HUES48 (cell line): ENCODE measurements around the gene CUX1.
"Not testable (repeated sequence)": the region's sequence is repeated elsewhere in the genome, so short reads cannot be mapped to it uniquely, and the experiment has no call there.

ENCODE experiments used
- H3K27ac ChIP-seq: one replicate; pipeline ENCODE4 v1.7.0; 2013; ENCODE audit warnings: low read depth, low read length, inconsistent platforms
- H3K27me3 ChIP-seq: 2 replicates; pipeline ENCODE4 v1.6.1; 2013; ENCODE audit warnings: mild to moderate bottlenecking, low read length; ENCODE audit not compliant: control insufficient read depth, insufficient read depth
- H3K36me3 ChIP-seq: 2 replicates; pipeline ENCODE4 v1.6.1; 2013; ENCODE audit warnings: low read length; ENCODE audit not compliant: control insufficient read depth, insufficient read depth
- H3K4me1 ChIP-seq: 2 replicates; pipeline ENCODE4 v1.6.1; 2013; ENCODE audit warnings: mild to moderate bottlenecking, low read length; ENCODE audit not compliant: control insufficient read depth, insufficient read depth
- H3K4me3 ChIP-seq: 2 replicates; pipeline ENCODE4 v1.5.1; 2013; ENCODE audit warnings: mild to moderate bottlenecking, low read depth, low read length
- H3K9ac ChIP-seq: 2 replicates; pipeline ENCODE4 v1.6.1; 2013; ENCODE audit warnings: mild to moderate bottlenecking, low read depth, low read length, moderate library complexity
- H3K9me3 ChIP-seq: 2 replicates; pipeline ENCODE4 v1.6.1; 2013; ENCODE audit warnings: low read length; ENCODE audit not compliant: control insufficient read depth, insufficient read depth

Gene CUX1

GRCh38 chr7:102008535-102009262, 191.3 kb downstream of the CUX1 start:
- no peak overlapping the region for H3K27ac ChIP-seq
- no peak overlapping the region for H3K9ac ChIP-seq
- no peaks in the 10 kb centered on the region for H3K9me3 ChIP-seq
- no peaks in the 10 kb centered on the region for H3K27me3 ChIP-seq
- 0 out of 2 replicates have a peak, but pooled peaks cover 6% of the 10 kb centered on the region for H3K36me3 ChIP-seq
- peaks cover 4% of the 10 kb centered on the region; the same call in 1 of the 2 replicates for H3K4me1 ChIP-seq
- H3K4me3 ChIP-seq, result no peak overlapping the region

GRCh38 chr7:102009628-102010027, 192.2 kb downstream of the CUX1 start:
- no peaks in the 10 kb centered on the region for H3K27me3 ChIP-seq
- H3K4me1 ChIP-seq, result peaks cover 4% of the 10 kb centered on the region; the same call in 1 of the 2 replicates
- no peak overlapping the region for H3K9ac ChIP-seq
- no peak overlapping the region for H3K27ac ChIP-seq
- no peak overlapping the region for H3K4me3 ChIP-seq
- no peaks in the 10 kb centered on the region for H3K9me3 ChIP-seq
- H3K36me3 ChIP-seq, result peaks cover 10% of the 10 kb centered on the region; the same call in 1 of the 2 replicates

GRCh38 chr7:102012112-102012830, 194.8 kb downstream of the CUX1 start:
- H3K4me1 ChIP-seq, H3K36me3 ChIP-seq, H3K27me3 ChIP-seq, H3K9me3 ChIP-seq, H3K27ac ChIP-seq, H3K9ac ChIP-seq, H3K4me3 ChIP-seq: not testable (repeated sequence)

- no peaks in the 10 kb centered on the region for H3K27me3 ChIP-seq
- no peaks in the 10 kb centered on the region for H3K4me1 ChIP-seq
- no peak overlapping the region for H3K27ac ChIP-seq
- peaks cover 10% of the 10 kb centered on the region; the same call in 1 of the 2 replicates for H3K36me3 ChIP-seq
- no peak overlapping the region for H3K4me3 ChIP-seq
- no peaks in the 10 kb centered on the region for H3K9me3 ChIP-seq
- H3K9ac ChIP-seq, result no peak overlapping the region
Measured at GRCh38 chr7:102012941-102013461, 195.6 kb downstream of the CUX1 start.

GRCh38 chr7:102018876-102019275, 201.4 kb downstream of the CUX1 start:
- peaks cover 4% of the 10 kb centered on the region; the same call in 1 of the 2 replicates for H3K36me3 ChIP-seq
- H3K27me3 ChIP-seq, result no peaks in the 10 kb centered on the region
- no peaks in the 10 kb centered on the region for H3K9me3 ChIP-seq
- H3K4me3 ChIP-seq, result no peak overlapping the region
- no peak overlapping the region for H3K27ac ChIP-seq
- H3K4me1 ChIP-seq, result no peaks in the 10 kb centered on the region
- H3K9ac ChIP-seq, result no peak overlapping the region

- Histone ChIP-seq H3K9me3 (no peaks in the 10 kb centered on the region), H3K4me3 (no peak overlapping the region), H3K36me3 (no peaks in the 10 kb centered on the region), H3K27ac (no peak overlapping the region), H3K9ac (no peak overlapping the region), H3K4me1 (no peaks in the 10 kb centered on the region), H3K27me3 (no peaks in the 10 kb centered on the region)
Measured at GRCh38 chr7:102019461-102019860, 202.0 kb downstream of the CUX1 start.

- Histone ChIP-seq H3K27ac (no peak overlapping the region), H3K36me3 (no peaks in the 10 kb centered on the region), H3K9ac (no peak overlapping the region), H3K4me1 (no peaks in the 10 kb centered on the region), H3K9me3 (no peaks in the 10 kb centered on the region), H3K27me3 (no peaks in the 10 kb centered on the region), H3K4me3 (no peak overlapping the region)
Measured at GRCh38 chr7:102021841-102022618, 204.6 kb downstream of the CUX1 start.

GRCh38 chr7:102024005-102024768, 206.8 kb downstream of the CUX1 start:
- H3K9me3 ChIP-seq, result no peaks in the 10 kb centered on the region
- peaks cover 5% of the 10 kb centered on the region; the same call in 1 of the 2 replicates for H3K36me3 ChIP-seq
- no peak overlapping the region for H3K4me3 ChIP-seq
- 0 out of 2 replicates have a peak, but pooled peaks cover under 1% of the 10 kb centered on the region for H3K4me1 ChIP-seq
- no peaks in the 10 kb centered on the region for H3K27me3 ChIP-seq
- H3K27ac ChIP-seq, result no peak overlapping the region
- H3K9ac ChIP-seq, result no peak overlapping the region

- no peaks in the 10 kb centered on the region for H3K9me3 ChIP-seq
- no peaks in the 10 kb centered on the region for H3K27me3 ChIP-seq
- no peak overlapping the region for H3K9ac ChIP-seq
- no peak overlapping the region for H3K4me3 ChIP-seq
- no peak overlapping the region for H3K27ac ChIP-seq
- H3K36me3 ChIP-seq, result peaks cover 5% of the 10 kb centered on the region; the same call in 1 of the 2 replicates
- peaks cover 5% of the 10 kb centered on the region for H3K4me1 ChIP-seq
Measured at GRCh38 chr7:102024769-102025391, 207.5 kb downstream of the CUX1 start.

GRCh38 chr7:102025777-102026176, 208.4 kb downstream of the CUX1 start:
- not testable (repeated sequence) for H3K9ac ChIP-seq, H3K4me3 ChIP-seq, H3K9me3 ChIP-seq, H3K4me1 ChIP-seq, H3K27ac ChIP-seq, H3K27me3 ChIP-seq
- H3K36me3 ChIP-seq, result peaks cover 10% of the 10 kb centered on the region; the same call in 1 of the 2 replicates
